ENCODE measurements around the gene IPO7. TPM values are rescaled to one million over a fixed set of nuclear protein-coding genes. Genes with fewer than 3 reads are reported as not detected.

The IPO7 gene
- total RNA-seq, 2 donors from 2014 or later = 70.5 to 150 TPM

DNA sequence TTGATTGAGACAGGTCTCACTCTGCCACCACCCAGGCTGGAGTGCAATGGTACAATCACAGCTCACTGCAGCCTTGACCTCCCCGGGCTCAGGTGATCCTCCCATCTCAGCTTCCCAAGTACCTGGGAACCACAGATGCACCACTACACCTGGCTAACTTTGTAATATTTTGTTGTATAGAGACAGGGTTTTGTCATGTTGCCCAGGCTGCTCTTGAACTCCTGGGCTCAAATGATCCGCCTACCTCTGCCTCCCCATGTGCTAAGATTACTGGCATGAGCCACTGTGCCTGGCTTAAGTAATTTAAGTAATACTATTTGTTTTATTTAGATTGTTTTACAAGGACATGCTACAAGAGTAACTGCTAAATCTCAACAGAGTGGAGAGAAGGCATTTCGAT is 109.9 kb downstream of the IPO7 start:
- Mint-ChIP-seq H3K36me3 (ENCODE audit: low read depth) (peaks cover 93% of the 10 kb centered on the region), H3K27ac (no peak overlapping the region), H3K4me1 (no peaks in the 10 kb centered on the region), H3K9me3 (no peaks in the 10 kb centered on the region), H3K27me3 (no peaks in the 10 kb centered on the region), H3K4me3 (no peak overlapping the region)
- ATAC-seq (replicated peaks) = no peak

GRCh38 chr11:9495803-9496514 is 111.5 kb downstream of the IPO7 start:
- Mint-ChIP-seq H3K27ac (no peak overlapping the region), H3K4me1 (no peaks in the 10 kb centered on the region), H3K9me3 (no peaks in the 10 kb centered on the region), H3K36me3 (ENCODE audit: low read depth) (peaks cover 93% of the 10 kb centered on the region), H3K27me3 (no peaks in the 10 kb centered on the region), H3K4me3 (no peak overlapping the region)
- no peak for ATAC-seq (replicated peaks)

Other genes starting within 250 kb of the IPO7 start
- 10 to 100 TPM; 18.9 to 68.5 TPM for gene DENND5A, start 119.3 kb upstream of the IPO7 start, total RNA-seq
- gene TMEM41B, start 70.1 kb upstream of the IPO7 start, total RNA-seq = 10 to 100 TPM; 24.2 to 33.5 TPM
- 10 to 100 TPM; 53.8 to 54.2 TPM for gene ZNF143, start 76.4 kb downstream of the IPO7 start, total RNA-seq
- 10 to 100 TPM; 46.9 to 51.2 TPM for gene WEE1, start 189.0 kb downstream of the IPO7 start, total RNA-seq